ENCODE data around the gene SHISA9.

SHISA9 gene

DNA sequence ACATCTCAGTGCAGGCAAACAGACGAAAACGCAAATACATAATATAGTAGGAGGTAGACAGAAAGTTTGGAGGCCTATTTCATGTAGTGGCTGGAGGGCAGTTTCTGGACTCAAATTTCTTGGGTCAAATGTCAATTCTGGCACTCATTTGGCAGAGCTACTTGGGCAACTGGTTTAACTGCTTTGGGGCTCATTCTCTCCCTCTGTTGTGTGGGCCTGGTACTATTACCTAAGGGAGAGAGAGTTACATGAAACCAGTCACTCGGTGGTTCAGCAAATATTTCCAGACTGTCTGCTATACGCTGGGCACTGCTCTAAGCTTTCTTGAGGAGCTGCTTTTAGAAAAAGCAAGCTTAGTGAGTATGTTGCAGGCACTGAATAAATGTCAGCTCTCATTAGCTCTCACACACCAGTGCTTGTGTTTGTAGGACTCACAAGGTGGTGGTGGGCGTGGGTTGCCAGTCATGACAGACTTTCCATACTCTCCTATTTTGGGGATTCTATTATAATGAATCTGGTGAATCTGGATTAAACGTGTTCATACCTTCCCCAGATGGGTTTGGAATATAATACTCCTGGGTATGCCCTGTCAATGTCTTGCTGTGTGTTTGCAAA is 1.8 kb upstream of the SHISA9 start:
- H3K4me3 ChIP-seq (ENCODE audit: low read length) = no peak overlapping the region
- DNase-seq (ENCODE audit: low read depth) = peak; percentile 33

DNA sequence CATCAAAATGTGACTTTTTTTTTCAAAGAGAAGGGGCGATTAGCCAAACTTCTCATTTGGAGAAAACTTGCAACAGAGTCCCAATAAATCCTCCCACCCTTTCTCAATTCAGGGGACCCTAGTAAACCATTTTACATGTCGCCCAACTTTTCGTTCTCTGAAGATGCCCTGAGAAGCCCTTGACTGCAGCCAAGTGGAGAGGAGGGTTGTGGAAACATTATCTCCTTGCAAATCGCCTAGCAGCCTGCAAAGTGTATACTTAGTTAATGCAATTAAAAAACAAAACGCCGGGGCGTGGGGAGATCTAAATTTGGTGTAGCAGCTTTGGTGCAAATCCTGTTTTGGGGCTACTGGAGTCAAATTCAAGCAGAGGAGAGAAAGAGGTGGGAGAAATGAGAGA is 1.2 kb upstream of the SHISA9 start:
- no peak for DNase-seq (ENCODE audit: low read depth)
- H3K4me3 ChIP-seq (ENCODE audit: low read length) = no peak overlapping the region
- TF ChIP-seq, protein P1, sequence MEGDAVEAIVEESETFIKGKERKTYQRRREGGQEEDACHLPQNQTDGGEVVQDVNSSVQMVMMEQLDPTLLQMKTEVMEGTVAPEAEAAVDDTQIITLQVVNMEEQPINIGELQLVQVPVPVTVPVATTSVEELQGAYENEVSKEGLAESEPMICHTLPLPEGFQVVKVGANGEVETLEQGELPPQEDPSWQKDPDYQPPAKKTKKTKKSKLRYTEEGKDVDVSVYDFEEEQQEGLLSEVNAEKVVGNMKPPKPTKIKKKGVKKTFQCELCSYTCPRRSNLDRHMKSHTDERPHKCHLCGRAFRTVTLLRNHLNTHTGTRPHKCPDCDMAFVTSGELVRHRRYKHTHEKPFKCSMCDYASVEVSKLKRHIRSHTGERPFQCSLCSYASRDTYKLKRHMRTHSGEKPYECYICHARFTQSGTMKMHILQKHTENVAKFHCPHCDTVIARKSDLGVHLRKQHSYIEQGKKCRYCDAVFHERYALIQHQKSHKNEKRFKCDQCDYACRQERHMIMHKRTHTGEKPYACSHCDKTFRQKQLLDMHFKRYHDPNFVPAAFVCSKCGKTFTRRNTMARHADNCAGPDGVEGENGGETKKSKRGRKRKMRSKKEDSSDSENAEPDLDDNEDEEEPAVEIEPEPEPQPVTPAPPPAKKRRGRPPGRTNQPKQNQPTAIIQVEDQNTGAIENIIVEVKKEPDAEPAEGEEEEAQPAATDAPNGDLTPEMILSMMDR (IDR thresholded peaks at IDR 0.05; ENCODE audit: insufficient read depth, low read depth, low read length, missing control alignments) = no peak

More for the DNA sequence above, 1.8 kb upstream of the SHISA9 start:
- TF ChIP-seq, protein P1 (IDR thresholded peaks at IDR 0.05; ENCODE audit: insufficient read depth, low read depth, low read length, missing control alignments) = no peak

DNA sequence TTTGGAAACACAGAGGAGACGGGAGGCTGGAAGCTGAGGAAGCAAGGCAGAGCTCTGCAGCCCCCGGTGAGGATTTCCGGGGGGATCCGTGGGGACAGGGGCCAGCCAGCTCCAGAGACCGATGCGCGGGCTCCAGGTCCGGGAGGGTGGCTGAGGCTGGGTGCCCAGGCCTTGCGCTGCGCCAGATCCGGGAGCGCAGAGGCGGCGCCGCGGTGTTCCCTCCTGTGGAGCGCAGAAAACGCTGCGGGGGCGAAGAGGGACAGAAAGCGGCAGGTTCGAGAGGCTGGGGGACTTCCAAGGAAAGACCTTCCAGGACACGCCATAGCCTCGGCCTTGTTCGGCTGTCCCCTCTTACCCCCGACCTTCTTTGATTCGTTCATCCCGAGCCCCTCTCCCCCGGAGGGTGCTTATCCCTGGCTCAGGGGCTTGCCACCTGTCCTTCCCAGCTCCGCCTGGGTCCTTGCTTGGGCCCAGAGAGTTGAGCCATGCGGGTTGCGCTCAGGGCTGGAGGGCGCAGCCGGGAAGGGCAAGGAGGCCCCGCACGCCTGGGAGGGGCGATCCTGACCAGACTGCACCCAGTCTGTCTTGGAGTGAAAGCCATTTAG is 697 bp upstream of the SHISA9 start:
- DNase-seq (ENCODE audit: low read depth) = no peak
- TF ChIP-seq, protein P1 (IDR thresholded peaks at IDR 0.05; ENCODE audit: insufficient read depth, low read depth, low read length, missing control alignments) = no peak
- no peak overlapping the region for H3K4me3 ChIP-seq (ENCODE audit: low read length)

DNA sequence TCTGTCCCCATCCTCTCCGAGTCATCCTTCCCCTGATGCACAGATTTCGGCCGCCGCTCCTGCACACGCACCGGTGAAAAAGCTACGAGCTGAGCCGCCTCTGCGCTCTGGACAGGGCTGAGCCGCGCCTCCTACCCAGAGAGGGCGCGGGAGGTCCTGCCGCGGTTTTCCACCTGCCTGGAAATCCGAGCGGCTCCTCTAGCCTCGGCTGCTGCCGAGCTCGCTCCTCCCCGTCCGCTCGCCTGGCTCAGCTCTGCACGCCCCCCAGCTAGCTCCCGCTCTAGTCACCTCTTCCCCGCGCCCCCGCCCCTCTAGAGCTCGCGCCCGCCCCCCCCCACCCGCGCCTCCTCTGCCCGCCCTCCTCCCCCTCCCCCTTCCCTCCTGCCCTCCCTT is 198 bp upstream of the SHISA9 start:
- no peak for DNase-seq (ENCODE audit: low read depth)
- TF ChIP-seq, protein P1 (IDR thresholded peaks at IDR 0.05; ENCODE audit: insufficient read depth, low read depth, low read length, missing control alignments) = no peak
- no peak overlapping the region for H3K4me3 ChIP-seq (ENCODE audit: low read length)

DNA sequence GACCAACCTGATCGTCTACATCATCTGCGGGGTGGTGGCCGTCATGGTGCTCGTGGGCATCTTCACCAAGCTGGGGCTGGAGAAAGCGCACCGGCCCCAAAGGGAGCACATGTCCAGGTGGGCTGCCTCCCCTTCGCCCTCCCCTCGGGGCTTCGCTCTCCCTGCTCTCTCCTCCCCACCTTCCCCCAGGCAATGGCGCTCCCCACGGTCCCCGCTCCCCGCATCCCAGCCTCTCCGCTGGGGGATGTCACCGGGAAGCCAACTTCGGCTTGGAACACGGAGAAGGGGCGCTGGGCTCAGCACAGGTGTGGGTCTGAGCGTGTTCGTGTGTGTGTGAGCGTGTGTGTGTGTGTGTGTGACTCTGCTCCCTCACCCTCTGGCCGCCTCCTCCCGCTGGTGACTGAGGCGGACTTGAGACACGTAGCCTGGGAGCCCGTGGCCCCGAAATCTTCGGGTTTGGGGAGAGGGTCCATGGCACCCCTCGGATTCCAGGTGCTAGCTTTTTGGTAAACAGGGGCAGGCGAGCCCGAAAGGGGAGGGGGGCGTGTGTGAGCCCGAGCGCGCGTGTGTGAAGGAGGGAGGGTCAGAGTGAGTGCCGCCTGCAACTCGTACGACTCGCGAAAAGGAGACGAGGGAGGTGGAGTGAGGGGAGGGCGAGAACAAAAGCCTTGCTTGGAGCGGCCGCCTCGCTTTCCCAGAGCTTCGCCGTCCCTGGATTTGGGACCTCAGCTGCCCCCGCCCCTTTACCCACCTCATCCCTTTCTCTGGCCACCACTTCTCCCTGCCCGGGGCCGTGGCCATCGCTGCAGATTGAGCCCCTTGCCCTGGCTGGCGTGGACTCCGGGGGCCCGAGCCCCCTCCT is 1.3 kb downstream of the SHISA9 start:
- TF ChIP-seq, protein P1 (IDR thresholded peaks at IDR 0.05; ENCODE audit: insufficient read depth, low read depth, low read length, missing control alignments) = no peak
- no peak overlapping the region for H3K4me3 ChIP-seq (ENCODE audit: low read length)
- no peak for DNase-seq (ENCODE audit: low read depth)

DNA sequence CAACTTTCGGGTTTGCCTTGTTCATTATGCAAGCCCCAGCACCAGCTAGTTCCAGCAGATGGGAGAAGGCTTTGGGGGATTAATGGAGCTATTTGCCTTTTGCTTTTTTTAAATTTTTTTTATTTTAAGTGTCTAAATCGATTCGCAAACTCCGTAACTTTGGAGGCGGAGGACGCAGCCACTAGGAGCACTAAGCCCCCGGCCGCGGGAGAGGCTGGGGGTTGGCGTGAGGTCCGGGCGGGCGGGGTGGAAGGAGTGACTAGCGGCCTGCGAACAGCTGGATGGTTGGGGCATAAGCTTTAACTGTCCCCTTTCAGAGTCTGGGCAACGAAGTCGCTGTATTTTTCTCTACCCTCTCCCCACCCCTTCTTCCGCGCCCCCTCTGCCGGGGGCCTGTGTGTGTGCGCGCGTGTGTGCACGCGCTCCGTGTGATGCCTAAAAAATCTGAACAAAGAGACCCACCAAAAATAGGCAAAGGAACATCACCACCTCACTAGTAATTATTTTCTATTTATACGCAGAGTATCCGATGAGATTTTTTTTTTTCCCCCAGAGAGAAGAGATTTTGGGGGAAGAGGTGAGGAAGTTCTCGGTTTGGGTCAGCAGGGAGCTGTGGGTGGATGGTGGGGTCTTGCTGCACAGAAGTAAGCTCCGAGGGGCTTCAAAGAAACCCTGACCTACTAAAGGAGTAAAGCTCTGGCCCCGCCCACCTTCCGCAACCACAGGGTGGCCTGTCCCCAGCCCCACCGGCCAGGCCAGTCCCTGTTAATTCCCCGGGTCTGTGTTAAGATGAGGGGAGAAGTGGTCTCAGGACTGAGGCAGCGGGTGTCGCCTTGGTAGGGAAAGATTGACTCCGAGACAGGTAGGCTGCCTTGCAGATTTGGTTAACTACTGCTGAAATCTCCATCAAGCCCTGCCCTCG is 2.3 kb downstream of the SHISA9 start:
- H3K4me3 ChIP-seq (ENCODE audit: low read length) = no peak overlapping the region
- TF ChIP-seq, protein P1 (IDR thresholded peaks at IDR 0.05; ENCODE audit: insufficient read depth, low read depth, low read length, missing control alignments) = no peak
- no peak for DNase-seq (ENCODE audit: low read depth)

All from epithelial cell of esophagus (primary cell).